ENCODE measurements around the gene CEP57L1. TPM values are rescaled to one million over a fixed set of nuclear protein-coding genes. Genes with fewer than 3 reads are reported as not detected.

Gene CEP57L1
- total and polyA plus RNA-seq, 2 donors (not counting 1 experiment from before 2014, with no cell fraction given), result 18.6 to 36.0 TPM

DNA sequence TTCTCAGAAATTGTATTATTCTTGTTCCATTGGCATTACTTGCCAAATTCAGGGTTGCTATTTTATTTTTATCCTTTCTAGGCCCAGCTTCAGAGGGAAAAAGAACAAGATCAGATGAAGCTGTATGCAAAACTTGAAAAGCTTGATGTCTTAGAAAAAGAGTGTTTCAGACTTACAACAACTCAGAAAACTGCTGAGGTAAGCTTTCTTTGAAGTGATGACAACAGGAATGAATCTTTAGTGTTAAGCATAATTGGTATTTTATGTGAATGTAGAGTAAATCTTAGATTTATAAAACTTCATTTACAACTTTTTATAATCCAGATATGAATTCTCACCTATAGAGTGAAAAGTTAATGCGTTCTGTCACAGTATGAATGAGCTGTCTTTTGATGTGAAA is 58.4 kb downstream of the CEP57L1 start:
- DNase-seq (ENCODE audit: low read depth in 2 of 2), result no peak
- Histone ChIP-seq H3K9me3 (ENCODE audit: control insufficient read depth, insufficient read depth, low read depth, low read length) (no peaks in the 10 kb centered on the region), H3K4me1 (ENCODE audit: control insufficient read depth, extremely low read depth, insufficient read depth, low read length) (no peaks in the 10 kb centered on the region), H3K36me3 (ENCODE audit: control insufficient read depth, insufficient read depth, low read length) (no peaks in the 10 kb centered on the region), H3K27me3 (ENCODE audit: control insufficient read depth, insufficient read depth, low read length) (no peaks in the 10 kb centered on the region), H3K4me2 (ENCODE audit: extremely low read depth, insufficient read depth, low read length) (no peak overlapping the region), H3K4me3 (replicated peaks in 1 of 4; ENCODE audit: control extremely low read depth in 1 of 4, insufficient read depth in 1 of 4, low read depth in 3 of 4, low read length in 4 of 4) (no peak overlapping the region), H3K9ac (ENCODE audit: insufficient read depth, low read length) (no peak overlapping the region), H3K79me2 (ENCODE audit: control insufficient read depth, insufficient read depth, low read length) (no peaks in the 10 kb centered on the region), H4K20me1 (ENCODE audit: control insufficient read depth, extremely low read depth, insufficient read depth, low read length) (no peaks in the 10 kb centered on the region), H2AFZ (ENCODE audit: low read length) (no peak overlapping the region), H3K27ac (ENCODE audit: insufficient read depth, low read length) (no peak overlapping the region)
- TF ChIP-seq EZH2 (IDR thresholded peaks at IDR 0.05; ENCODE audit: low read length, missing control alignments), result no peak
- TF ChIP-seq, protein P1, sequence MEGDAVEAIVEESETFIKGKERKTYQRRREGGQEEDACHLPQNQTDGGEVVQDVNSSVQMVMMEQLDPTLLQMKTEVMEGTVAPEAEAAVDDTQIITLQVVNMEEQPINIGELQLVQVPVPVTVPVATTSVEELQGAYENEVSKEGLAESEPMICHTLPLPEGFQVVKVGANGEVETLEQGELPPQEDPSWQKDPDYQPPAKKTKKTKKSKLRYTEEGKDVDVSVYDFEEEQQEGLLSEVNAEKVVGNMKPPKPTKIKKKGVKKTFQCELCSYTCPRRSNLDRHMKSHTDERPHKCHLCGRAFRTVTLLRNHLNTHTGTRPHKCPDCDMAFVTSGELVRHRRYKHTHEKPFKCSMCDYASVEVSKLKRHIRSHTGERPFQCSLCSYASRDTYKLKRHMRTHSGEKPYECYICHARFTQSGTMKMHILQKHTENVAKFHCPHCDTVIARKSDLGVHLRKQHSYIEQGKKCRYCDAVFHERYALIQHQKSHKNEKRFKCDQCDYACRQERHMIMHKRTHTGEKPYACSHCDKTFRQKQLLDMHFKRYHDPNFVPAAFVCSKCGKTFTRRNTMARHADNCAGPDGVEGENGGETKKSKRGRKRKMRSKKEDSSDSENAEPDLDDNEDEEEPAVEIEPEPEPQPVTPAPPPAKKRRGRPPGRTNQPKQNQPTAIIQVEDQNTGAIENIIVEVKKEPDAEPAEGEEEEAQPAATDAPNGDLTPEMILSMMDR (conservative IDR thresholded peaks at IDR 0.05 in 1 of 2, IDR thresholded peaks at IDR 0.05 in 1 of 2; ENCODE audit: low read depth in 1 of 2, low read length in 2 of 2), result no peak

DNA sequence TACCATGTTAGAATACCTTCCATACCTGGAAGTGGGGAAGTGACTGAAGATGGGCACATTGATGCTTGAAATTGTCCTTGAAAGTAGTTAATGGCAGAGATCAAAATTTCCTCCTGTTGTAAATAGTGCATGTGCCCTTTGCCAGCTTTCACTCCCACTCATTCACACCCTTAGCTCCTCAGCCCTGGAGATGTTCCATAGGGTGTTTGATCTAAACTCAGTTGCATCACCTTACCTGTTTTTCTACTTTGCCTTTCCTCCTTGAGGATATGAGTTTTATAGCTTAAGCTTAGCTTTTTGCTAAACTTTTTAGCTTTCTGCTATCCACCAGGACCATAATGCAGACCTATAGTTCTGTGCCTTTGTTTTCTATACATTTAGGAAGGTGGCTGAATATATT is 69.0 kb downstream of the CEP57L1 start:
- Histone ChIP-seq H3K4me1 (ENCODE audit: control insufficient read depth, extremely low read depth, insufficient read depth, low read length) (no peaks in the 10 kb centered on the region), H2AFZ (ENCODE audit: low read length) (no peak overlapping the region), H3K4me2 (ENCODE audit: extremely low read depth, insufficient read depth, low read length) (no peak overlapping the region), H3K9ac (ENCODE audit: insufficient read depth, low read length) (no peak overlapping the region), H3K9me3 (ENCODE audit: control insufficient read depth, insufficient read depth, low read depth, low read length) (no peaks in the 10 kb centered on the region), H3K27ac (ENCODE audit: insufficient read depth, low read length) (no peak overlapping the region), H3K27me3 (ENCODE audit: control insufficient read depth, insufficient read depth, low read length) (no peaks in the 10 kb centered on the region), H3K36me3 (ENCODE audit: control insufficient read depth, insufficient read depth, low read length) (no peaks in the 10 kb centered on the region), H3K4me3 (replicated peaks in 1 of 4; ENCODE audit: control extremely low read depth in 1 of 4, insufficient read depth in 1 of 4, low read depth in 3 of 4, low read length in 4 of 4) (no peak overlapping the region), H3K79me2 (ENCODE audit: control insufficient read depth, insufficient read depth, low read length) (no peaks in the 10 kb centered on the region), H4K20me1 (ENCODE audit: control insufficient read depth, extremely low read depth, insufficient read depth, low read length) (no peaks in the 10 kb centered on the region)
- no peak for DNase-seq (ENCODE audit: low read depth in 2 of 2)
- TF ChIP-seq, protein P1 (conservative IDR thresholded peaks at IDR 0.05 in 1 of 2, IDR thresholded peaks at IDR 0.05 in 1 of 2; ENCODE audit: low read depth in 1 of 2, low read length in 2 of 2), result no peak
- no peak for TF ChIP-seq EZH2 (IDR thresholded peaks at IDR 0.05; ENCODE audit: low read length, missing control alignments)

DNA sequence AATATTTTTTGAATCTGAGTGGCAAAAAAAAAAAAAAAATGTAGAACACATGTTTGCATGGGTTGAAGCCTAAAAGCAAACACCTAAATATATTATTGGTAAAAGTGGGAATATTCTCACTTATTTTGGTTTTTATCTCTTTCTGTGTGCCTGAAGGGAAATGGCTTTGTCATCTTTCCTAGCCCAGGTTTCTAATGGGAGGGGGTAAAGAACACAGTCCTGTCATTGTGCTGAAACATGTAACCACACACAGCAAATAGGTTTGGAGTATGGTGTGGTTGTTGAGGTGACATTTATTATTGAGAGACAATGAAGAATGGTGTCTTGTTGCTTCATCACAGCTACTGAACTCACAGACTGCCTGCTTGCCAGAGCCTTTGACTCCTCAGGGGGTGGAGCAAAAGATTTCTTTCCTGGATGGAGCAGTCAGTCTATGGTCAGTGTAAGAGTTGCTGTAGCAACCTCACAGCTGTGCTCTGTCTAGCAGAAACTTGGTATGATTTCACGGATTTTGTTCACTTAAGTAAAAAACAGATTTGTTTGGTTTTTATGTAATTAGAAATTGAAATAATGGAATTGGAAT is 70.2 kb downstream of the CEP57L1 start:
- DNase-seq (ENCODE audit: low read depth in 2 of 2), result peak; percentile 74 to 86
- TF ChIP-seq, protein P1 (conservative IDR thresholded peaks at IDR 0.05 in 1 of 2, IDR thresholded peaks at IDR 0.05 in 1 of 2; ENCODE audit: low read depth in 1 of 2, low read length in 2 of 2), result no peak
- no peak for TF ChIP-seq EZH2 (IDR thresholded peaks at IDR 0.05; ENCODE audit: low read length, missing control alignments)
- Histone ChIP-seq H3K27me3 (ENCODE audit: control insufficient read depth, insufficient read depth, low read length) (no peaks in the 10 kb centered on the region), H3K4me3 (replicated peaks in 1 of 4; ENCODE audit: control extremely low read depth in 1 of 4, insufficient read depth in 1 of 4, low read depth in 3 of 4, low read length in 4 of 4) (no peak overlapping the region), H3K9me3 (ENCODE audit: control insufficient read depth, insufficient read depth, low read depth, low read length) (no peaks in the 10 kb centered on the region), H4K20me1 (ENCODE audit: control insufficient read depth, extremely low read depth, insufficient read depth, low read length) (no peaks in the 10 kb centered on the region), H3K36me3 (ENCODE audit: control insufficient read depth, insufficient read depth, low read length) (no peaks in the 10 kb centered on the region), H3K4me2 (ENCODE audit: extremely low read depth, insufficient read depth, low read length) (no peak overlapping the region), H3K9ac (ENCODE audit: insufficient read depth, low read length) (no peak overlapping the region), H3K79me2 (ENCODE audit: control insufficient read depth, insufficient read depth, low read length) (no peaks in the 10 kb centered on the region), H3K27ac (ENCODE audit: insufficient read depth, low read length) (no peak overlapping the region), H2AFZ (ENCODE audit: low read length) (no peak overlapping the region), H3K4me1 (ENCODE audit: control insufficient read depth, extremely low read depth, insufficient read depth, low read length) (no peaks in the 10 kb centered on the region)

Measured in fibroblast of lung (primary cell).